ENCODE results near the gene SIRT1. TPM values are rescaled to one million over a fixed set of nuclear protein-coding genes. Genes with fewer than 3 reads are reported as not detected.

Gene SIRT1
- total RNA-seq, 1 experiment from 2014 or later = 83.8 TPM

GRCh38 chr10:67912331-67912946 lies 28.0 kb downstream of the SIRT1 start:
- Histone ChIP-seq H4K91ac (ENCODE audit: insufficient read length, low read depth, low read length) (no peak overlapping the region), H3K9ac (ENCODE audit: extremely low read depth, insufficient read length, low read length) (no peak overlapping the region), H3K56ac (ENCODE audit: insufficient read length, low read depth, low read length) (no peak overlapping the region), H4K5ac (ENCODE audit: insufficient read length, low read depth, low read length) (no peak overlapping the region), H3K27ac (ENCODE audit: insufficient read length, low read depth, low read length) (no peak overlapping the region), H3K23ac (ENCODE audit: insufficient read length, low read depth, low read length) (no peak overlapping the region), H3K79me2 (ENCODE audit: insufficient read depth, low read length) (no peaks in the 10 kb centered on the region), H3K9me3 (ENCODE audit: control insufficient read depth, low read depth, low read length) (no peaks in the 10 kb centered on the region), H3K18ac (ENCODE audit: insufficient read length, low read depth, low read length) (no peak overlapping the region), H2BK120ac (ENCODE audit: low read depth, low read length, poor library complexity, severe bottlenecking) (no peak overlapping the region), H3K79me1 (ENCODE audit: insufficient read depth, low read depth, low read length, poor library complexity, severe bottlenecking) (no peaks in the 10 kb centered on the region), H3K23me2 (ENCODE audit: insufficient read length, low read depth, low read length, poor library complexity, severe bottlenecking) (no peaks in the 10 kb centered on the region), H3K4me1 (ENCODE audit: insufficient read depth, low read length) (no peaks in the 10 kb centered on the region), H2AK5ac (ENCODE audit: insufficient read length, low read length) (no peak overlapping the region), H2BK20ac (ENCODE audit: low read depth, low read length, poor library complexity, severe bottlenecking) (no peak overlapping the region), H2AFZ (ENCODE audit: low read length) (no peak overlapping the region), H2BK5ac (ENCODE audit: insufficient read length, low read length) (no peak overlapping the region), H4K20me1 (ENCODE audit: control insufficient read depth, insufficient read depth, insufficient read length) (no peaks in the 10 kb centered on the region), H3K27me3 (ENCODE audit: insufficient read depth, low read length) (no peaks in the 10 kb centered on the region), H4K8ac (replicated peaks; ENCODE audit: insufficient read length, low read depth, low read length) (no peak overlapping the region), H3K14ac (ENCODE audit: insufficient read depth, low read length) (no peak overlapping the region), H2BK12ac (ENCODE audit: insufficient read length, low read depth, low read length) (no peak overlapping the region), H3K4ac (ENCODE audit: low read depth, low read length) (no peak overlapping the region), H3T11ph (ENCODE audit: low read length) (no peak overlapping the region), H3K4me2 (ENCODE audit: insufficient read depth, insufficient read length, low read length) (no peak overlapping the region), H2BK15ac (ENCODE audit: low read depth, low read length) (no peak overlapping the region)
- Mint-ChIP-seq H3K27ac (peak overlapping the region in 2 of 3 experiments; percentile 8 to 76; a peak in 3 of 7 replicates), H3K4me3 (no peak overlapping the region), H3K9me3 (no peaks in the 10 kb centered on the region), H3K4me1 (peaks cover 10 to 16% of the 10 kb centered on the region in 2 experiments), H3K27me3 (ENCODE audit: low read depth) (no peaks in the 10 kb centered on the region), H3K36me3 (ENCODE audit: insufficient read depth in 1 of 3, low read depth in 3 of 3) (peaks cover 44 to 88% (median 83%) of the 10 kb centered on the region in 3 experiments; a peak in 6 of 7 replicates)
- TF ChIP-seq CTCF (conservative IDR thresholded peaks at IDR 0.05) = no peak
- DNase-seq = no peak
- WGBS (ENCODE audit: extremely low coverage, insufficient read length, low lambda C conversion rate) = no CpG with 5 or more reads among the region's 2 CpGs
